HG03575 (cell line): ENCODE measurements around the gene C1QTNF3.

Experiments used
- ATAC-seq: cut with Tn5 transposase; IDR thresholded peaks from one replicate; pipeline ENCODE4 v1.9.1; 2021; ENCODE audit not compliant: unreplicated experiment, insufficient number of reproducible peaks, low FRiP score; ENCODE audit errors: extremely low read depth

C1QTNF3 gene

DNA sequence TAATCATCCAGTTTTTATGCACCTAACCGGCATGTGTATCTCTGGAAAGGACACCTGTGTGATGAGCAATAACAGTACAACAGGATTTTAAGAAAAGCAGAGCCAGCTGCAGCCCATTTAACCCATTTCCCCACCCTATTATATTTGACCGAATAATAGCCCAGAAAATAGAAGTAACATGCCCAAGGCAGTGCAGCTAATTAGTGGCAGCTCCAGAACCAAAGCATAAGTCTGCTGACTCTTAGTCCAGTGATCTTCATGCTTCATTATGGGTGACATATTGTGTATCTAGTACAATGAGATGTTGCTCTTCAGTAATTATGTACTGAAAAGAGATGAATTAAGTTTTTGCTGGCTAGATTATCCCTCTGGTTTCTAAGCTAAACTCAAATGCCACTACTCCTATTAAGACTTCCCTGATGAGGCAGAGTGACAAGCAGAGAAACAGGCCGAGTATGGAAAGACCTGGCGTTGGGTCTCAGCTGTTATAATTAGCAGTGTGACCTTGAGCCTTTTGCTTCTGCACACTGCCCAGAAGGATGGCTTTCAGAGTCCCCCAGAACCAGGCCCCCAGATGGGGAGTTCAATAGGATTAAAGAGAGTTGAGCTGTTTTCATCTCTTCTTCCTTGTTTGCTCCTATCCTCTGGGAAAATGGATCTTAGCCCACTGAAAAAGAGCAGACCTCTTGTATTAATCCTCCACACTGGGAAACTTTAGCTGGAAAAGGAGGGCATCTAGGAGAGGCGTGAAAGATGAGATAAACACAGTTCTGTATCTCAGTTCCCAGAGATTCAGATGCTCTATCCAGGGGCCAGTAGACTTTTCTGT lies 10.8 kb upstream of the C1QTNF3 start:
- ATAC-seq, result no peak

DNA sequence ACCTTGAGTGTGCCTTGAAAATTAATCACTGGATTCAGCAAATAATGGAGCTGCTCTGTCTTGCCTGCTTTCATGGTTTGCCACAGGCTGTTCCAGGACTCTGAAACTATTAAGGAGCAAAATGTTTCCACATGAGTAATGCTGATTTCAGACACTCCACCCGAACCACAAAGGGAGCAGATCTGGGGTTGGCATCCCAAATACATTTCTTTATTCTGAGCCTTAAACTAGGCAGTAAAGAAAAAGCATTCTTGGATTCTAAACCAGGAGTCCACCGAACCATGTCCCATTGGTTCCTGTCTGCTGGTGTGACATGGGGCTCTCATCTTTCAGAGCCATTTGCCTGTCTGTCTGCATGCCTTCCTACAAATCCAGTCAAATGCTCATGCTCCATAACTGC lies 10.1 kb upstream of the C1QTNF3 start:
- no peak for ATAC-seq

DNA sequence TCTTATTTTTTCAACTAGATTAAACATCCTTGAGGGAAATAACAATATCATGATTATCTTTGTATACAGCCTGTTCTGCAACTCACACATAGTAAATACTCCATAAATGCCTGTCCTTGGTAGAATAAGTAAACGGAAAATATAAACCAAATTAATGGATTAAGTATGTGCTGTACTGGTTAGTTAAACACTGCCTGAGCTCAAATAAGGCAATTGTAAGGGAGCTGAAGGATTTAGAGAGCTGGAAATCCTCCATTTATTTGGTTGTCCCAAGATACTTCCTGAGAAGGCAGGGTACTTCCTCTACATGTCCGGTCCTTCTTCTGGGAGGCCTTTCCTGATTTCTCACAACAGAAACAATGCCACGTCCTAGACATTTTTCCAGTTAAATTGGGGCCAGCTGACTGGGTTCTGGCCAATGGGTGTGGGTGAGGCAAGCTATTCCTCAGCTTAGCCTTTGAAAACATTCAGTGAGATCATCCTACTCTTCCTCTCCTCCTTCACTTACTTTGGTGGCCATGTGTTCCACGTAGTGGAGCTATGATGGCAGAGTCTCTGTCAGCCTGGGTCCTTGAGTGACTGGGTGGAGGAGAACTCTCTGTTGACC lies 8.5 kb upstream of the C1QTNF3 start:
- ATAC-seq, result no peak

DNA sequence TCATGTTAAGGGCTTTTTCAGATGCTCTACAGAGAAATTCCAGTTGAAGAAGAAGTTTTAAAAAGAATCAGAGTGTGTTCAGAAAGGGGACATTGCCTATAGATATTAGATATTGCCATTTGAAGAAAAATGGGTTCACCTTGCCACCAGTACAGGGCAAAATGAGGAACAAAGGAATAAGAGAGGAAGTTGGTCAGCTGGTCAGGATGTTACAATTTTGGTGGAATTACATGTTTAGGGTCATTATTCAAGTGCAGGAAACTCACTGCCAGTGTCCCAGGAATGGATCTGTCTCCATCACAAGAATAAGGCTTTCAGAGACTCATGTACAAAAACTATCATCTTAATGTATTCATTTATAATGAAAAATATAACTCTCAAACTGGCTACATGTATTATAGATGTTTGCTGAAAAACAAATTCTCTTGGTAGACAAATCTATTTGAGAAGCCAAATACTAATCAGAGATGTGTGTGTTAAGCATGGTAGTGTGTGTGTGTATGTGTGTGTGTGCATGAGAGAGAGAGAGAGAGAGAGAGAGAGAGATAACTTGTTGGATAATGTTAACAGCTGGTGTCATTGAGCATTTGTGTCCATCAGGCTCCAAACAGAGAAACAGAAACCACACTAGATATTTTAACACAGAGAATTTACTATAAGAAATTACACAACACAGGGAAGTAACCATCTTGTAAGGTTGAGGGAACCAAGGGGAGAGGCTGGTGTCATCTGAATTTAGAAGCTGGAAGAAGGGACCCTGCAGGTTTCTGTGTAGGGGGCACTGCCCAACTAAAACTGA lies 5.0 kb upstream of the C1QTNF3 start:
- ATAC-seq, result no peak

DNA sequence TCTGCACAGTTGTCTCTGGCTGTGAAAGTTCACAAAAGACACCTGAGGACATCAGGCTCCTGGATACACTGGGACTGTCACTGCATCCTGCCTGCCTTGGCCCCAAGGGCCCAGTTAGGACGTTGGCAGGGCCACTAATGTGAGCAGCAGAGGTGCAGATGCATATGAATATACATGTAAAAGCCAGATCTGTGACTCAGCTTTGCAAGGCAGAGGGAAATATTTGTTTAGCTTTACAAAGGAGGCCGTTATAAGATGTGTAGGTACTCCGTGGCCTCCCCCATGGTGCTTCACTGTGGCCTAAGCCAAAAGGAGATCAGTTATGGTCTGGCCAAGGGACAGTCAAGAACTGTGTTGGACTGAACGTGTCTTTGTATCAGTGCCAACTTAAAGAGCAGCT lies 4.1 kb upstream of the C1QTNF3 start:
- ATAC-seq, result no peak

DNA sequence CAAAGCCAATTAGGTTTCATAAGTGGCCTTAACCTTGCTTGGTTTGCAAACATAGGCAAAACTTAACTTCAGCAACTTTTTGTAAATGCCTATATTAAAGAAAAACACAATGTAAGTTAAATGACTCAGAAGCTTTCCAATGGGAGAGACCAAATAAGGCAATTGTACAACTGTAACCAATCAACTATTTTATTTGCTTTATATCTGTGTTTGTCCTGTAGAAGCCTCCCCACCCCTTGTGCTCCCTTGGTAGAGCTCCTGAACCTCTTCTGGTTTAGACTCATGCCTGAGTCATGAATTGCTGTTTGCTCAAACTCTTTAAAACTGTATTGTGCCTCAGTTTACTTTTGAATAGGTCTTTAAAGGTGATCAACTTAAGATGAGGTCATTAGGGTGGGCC lies 3.0 kb upstream of the C1QTNF3 start:
- ATAC-seq, result no peak

DNA sequence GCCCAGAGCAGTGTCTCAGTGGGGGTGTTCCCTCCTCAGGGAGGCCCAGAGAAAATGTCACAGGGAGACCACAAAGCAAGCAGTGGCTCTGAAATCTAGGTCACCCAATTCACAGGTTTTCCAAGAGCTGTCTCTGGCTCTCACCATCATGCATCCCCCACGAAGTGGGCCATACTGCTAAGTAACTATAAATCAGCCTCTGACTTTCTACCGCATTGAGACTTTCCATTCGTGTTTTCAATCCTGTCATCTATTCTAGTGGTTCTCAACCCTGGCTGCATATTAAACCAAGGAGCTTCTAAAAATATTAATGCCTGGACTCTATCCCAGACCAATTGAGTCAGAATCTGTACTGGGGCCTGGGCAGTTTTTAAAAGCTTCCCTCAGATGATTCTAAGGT lies 2.0 kb upstream of the C1QTNF3 start:
- ATAC-seq, result no peak

DNA sequence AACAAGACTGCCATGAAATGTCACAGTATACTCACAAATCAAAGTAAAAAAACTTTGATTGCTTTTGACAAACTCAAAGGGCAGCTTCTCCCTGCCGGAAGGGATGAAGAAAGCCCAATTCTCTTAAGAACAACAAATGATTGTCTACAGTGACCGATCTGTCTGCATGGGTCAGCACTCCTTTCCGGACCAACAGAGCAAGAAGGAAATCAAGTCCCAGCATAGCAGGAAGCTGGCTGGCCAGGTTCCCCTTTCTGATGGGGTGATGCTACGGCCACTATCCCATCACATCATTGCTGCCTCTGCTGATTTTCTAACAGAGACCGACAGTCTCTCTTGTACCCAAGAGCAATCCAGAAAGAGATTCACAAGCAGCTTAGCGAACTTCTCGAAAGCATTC lies 692 bp downstream of the C1QTNF3 start:
- ATAC-seq, result no peak

DNA sequence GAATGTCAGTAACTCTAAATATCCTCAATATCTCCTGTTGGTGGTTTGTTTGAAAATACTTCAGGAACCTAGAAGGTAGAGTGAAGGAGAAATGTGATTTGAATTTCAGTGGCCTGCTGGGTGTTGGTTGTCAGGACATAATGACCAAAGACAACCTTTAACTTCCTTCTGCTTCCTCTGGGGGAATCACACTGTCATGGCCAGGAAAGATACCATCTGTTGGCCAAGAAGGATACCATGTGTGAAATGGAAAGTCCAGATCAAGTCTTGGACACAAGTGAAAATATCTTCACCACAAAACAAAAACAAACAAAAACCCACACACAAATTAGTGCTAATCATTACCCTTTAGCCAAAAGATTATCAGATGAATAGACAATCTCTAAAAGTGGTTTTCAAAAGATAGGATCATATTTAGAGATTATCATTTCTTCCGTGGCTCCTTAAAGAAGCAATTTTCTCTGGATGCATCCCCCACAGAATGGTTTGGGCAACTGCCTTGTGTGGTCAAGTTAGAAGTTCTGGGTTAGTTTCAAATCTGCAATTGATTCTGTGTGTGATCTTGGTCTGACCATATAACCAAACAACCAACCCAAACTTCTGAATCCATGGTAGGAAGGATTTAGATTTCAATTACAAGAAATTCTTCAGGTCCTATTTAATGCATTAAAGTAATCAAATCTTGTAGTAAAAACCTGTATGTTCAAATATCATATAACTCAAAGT lies 1.6 kb downstream of the C1QTNF3 start:
- ATAC-seq, result no peak

DNA sequence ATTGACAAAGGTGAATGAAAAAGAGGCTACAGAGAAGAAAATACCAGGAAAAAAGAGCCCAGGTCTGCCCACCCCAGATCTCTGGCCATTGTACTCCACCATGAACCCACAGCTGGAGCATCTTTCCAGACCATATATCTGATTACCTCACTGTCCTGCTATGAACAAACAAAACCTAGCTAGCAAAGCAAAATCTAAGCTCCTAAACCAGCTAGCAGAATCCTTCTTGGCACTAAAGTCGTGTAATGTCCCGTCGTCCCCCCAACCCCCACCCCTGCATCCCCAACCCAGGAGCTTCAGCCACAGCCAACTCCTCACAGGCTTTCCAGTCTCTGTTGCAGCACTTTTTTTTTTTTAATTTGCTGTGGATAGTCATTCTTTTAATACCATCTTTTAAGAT lies 2.5 kb downstream of the C1QTNF3 start:
- no peak for ATAC-seq

DNA sequence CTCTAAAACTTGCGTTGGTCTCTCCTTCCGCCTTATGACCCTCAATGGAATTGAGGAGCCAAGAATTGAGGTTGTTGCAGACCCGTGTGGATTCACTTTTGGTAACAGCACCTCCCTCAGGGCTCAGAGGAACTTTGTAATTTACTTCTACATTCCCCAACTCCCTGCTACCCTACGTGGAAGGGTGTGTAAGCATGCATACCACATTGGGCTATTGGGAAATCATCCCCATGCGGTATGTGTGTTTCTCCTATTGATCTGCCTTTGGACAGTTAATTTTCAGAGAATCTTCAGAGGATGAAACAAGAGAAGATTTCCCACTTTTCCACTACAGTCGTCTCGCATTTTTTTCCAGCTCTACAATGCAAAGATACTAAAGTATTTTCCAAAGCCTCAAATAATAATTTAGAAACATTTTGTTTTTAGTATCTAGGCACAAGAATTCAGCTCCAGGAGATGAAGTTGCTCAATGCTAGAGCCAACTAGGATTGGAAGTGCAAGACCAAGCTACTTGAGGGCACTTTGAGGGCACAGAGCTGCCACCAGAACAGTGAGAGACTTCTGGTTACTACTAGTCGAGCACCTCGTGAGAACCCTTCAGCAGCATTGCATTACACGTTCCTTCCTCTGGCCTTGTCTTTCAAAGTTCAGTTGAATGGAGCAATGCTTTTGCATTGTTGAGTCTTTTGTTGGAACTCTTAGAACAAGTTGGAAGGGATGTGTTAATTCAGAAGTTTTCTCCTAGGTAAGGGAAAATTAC lies 3.4 kb downstream of the C1QTNF3 start:
- ATAC-seq, result no peak

DNA sequence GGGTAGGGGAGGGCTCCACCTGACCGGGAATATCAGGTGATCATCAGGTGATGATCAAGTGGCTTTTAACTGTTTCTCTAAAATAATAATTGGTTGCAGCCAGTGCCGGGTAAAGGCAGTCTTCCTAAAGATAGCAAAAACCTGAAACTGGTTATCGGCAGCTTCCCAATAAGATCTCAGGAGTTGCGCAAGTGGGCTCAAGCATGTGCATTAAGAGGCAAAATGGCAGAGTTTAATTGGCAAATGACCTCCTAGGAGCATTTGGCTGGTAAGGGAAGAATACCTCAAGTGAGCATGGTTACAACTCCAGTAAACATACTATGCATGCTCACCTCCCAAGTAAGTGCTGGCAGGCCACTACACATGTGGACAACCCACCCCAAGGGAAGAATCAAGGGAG lies 4.2 kb downstream of the C1QTNF3 start:
- ATAC-seq, result no peak

DNA sequence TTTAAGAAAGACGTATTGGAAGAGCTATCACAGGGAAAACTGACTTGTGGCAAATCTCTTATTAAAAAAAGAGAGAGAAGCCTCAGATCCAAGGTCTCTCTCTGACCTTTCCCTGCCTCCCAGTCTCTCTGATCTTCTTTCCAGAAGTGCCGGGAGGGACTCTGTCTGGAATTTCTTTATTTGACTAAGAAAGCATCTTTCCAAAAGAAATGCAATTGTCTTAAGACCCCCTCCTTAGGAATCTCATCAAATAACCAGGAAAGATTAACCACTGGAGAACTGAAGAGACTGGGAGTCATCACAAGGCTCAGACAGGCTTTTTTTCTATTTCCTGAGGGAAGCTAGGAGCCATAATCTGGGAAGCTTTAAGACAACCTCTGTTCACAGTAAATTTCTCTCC lies 4.6 kb downstream of the C1QTNF3 start:
- ATAC-seq, result no peak

DNA sequence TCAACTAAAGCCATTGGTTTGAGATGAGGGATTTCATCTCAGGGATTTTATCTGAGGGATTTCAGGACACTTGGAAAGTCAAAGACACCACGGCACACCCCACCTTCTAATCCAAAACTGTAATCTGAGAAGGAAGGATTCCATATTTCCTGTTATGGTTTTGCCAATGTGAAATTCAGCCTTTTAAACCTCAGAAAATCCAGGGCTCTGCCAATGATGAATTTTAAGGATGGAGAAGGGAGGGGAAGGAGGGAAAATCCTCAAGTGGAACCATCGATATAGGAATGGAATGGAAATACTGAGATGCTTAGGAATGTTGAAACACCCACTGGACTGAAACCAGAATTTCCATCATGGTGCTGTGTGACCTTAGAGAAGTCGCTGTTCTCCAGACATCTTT lies 5.3 kb downstream of the C1QTNF3 start:
- no peak for ATAC-seq

DNA sequence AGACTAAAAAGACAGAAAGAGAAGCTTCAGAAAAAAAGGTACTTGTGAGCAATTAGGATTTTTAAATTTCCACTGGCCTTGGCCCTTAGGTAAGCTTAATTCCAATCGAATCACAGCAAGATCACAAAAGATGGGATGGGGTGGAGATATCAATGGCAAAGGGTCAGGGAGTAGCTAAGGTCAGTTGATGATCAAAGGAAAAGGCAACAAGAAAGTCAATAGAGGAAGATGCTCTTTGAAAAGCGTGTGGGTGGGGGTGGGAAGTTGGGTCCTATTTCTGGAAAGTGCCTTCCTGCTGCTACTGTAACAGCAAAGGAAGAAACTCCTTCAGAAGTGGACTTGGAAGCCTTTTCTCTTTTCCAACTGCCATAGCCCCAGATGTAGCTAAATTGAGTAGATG lies 7.3 kb downstream of the C1QTNF3 start:
- no peak for ATAC-seq

DNA sequence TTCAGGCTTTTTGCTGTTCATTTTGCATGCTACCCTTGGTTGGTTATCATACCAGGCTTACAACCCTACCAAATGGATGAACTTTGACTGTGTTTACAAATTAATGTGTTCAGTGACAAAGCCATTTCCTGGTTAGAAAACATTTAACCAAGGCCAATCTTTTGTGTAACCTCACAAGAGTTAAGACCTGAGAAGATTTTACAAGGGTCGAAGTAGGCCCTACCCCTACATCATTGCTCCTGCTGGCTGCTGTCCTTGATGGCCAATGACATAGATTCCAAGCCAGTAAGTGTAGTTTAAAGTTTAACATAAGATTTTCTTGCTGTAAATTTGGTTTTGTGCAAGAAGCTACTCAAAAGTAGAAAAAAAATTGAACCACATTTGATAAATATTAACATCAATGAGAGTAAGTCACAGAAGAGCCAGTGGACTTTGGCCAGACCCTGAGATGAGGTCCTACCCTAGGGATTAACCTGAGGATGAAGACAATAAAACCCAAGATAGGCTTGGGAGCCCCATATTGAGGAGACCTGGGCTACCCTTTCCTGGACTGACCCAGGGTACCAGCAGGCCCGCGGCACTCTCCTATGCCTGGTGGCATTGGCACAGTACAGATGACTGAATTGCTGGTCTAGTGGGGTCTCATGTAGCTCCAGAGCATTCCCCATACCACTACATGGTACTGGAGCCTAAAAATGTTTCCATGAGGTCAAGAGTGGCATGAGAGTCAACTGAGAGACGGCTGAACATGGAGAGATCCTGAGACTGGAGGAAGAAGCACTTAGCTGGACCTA lies 8.3 kb downstream of the C1QTNF3 start:
- ATAC-seq, result no peak

DNA sequence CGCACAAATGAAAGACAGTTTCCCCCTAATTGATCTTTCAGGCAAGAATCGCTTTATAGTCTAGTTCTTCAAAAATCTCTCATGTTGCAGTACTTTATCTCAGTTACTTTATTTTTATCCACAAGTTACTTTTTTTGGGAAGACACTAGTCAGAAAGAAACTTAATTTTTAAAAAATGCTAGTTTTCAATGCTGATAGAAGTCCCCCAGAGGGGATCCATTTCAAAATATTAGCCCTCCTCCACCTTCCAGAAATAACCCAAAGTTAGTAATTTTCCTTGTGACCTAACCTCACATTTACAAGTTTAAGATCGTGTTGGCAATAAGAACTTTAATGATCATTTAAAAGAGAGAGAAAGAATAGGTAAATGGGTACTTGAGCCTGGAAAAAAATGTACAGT lies 11.0 kb downstream of the C1QTNF3 start:
- no peak for ATAC-seq

DNA sequence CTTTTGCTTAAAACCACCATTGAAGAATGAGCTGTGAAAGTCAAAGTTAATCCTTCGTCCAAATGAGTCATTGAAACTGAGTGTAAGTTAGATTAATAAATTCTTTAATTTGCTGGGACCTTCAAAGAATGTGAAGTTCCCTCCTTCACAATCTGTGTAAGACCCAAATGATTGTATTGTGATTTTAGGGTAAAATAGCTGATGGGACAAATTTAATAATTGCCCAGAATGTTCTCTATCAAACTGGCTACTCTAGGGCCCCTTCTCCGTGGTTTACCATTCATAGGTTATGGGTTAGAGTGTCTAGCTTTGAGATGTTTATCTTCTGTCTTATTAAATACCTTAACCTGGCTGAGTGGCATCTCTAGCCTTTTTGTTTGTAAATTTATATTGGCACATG lies 11.9 kb downstream of the C1QTNF3 start:
- ATAC-seq, result no peak
